Prostate gland (tissue), 2 donors: ENCODE measurements around the gene ARL6IP1.

Experiments
- POLR2A ChIP-seq: fragments of 450-650 bp; IDR thresholded peaks from one replicate; pipeline ENCODE4 v1.6.1; 2016; ENCODE audit warnings: antibody characterized with exemption, mild to moderate bottlenecking
- TF ChIP-seq, protein P1 (sequence below), 4 experiments: fragments of 200-600 bp in 2 of 4; fragments of 450-650 bp in 2 of 4; sonication (generic) in 2 of 4; IDR thresholded peaks; 1 replicate in 3 of 4; 2 replicates in 1 of 4; pipeline ENCODE4 v1.5.1; 2016 to 2019; ENCODE audit warnings: antibody characterized with exemption in 4 of 4, mild to moderate bottlenecking in 2 of 4, moderate library complexity in 2 of 4

DNA sequence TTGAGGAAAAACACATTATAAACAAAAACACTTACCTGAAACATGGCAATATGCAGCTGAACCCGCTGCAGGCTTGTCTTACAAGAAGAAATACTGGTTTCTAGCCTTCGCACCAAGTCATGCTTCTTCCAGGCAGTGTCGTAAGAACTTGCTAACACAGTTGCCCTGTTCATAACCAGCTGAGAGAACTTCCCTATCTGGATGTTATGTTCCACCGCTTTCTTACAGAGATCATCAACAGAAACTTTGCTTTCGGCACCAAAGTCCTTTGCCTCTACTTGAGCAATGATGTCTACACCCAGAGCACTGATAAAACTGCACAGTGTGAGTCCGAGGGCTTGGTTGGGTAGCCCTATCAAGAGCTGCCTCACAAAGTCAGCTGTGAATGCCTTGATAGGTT lies 27.9 kb upstream of the ARL6IP1 start:
- TF ChIP-seq, protein P1, sequence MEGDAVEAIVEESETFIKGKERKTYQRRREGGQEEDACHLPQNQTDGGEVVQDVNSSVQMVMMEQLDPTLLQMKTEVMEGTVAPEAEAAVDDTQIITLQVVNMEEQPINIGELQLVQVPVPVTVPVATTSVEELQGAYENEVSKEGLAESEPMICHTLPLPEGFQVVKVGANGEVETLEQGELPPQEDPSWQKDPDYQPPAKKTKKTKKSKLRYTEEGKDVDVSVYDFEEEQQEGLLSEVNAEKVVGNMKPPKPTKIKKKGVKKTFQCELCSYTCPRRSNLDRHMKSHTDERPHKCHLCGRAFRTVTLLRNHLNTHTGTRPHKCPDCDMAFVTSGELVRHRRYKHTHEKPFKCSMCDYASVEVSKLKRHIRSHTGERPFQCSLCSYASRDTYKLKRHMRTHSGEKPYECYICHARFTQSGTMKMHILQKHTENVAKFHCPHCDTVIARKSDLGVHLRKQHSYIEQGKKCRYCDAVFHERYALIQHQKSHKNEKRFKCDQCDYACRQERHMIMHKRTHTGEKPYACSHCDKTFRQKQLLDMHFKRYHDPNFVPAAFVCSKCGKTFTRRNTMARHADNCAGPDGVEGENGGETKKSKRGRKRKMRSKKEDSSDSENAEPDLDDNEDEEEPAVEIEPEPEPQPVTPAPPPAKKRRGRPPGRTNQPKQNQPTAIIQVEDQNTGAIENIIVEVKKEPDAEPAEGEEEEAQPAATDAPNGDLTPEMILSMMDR (IDR thresholded peaks at IDR 0.05): no peak
- no peak for TF ChIP-seq POLR2A
